PC-3 (cell line): ENCODE measurements around the gene NAA60. TPM values are rescaled to one million over a fixed set of nuclear protein-coding genes. Genes with fewer than 3 reads are reported as not detected.

Experiments
- ATAC-seq: fragments of 200-7000 bp; cut with Tn5 transposase; 2 replicates; pipeline ENCODE4 v1.9.1; 2020; ENCODE audit warnings: mild to moderate bottlenecking, moderate library complexity
- BruUV-seq: library from RNA; stranded (reverse); fragments of 400-500 nt; replicated peaks from 2 replicates; lab custom pipeline; 2021; lab: Mats Ljungman, UMichigan
- CTCF ChIA-PET: fragments of 300-600 bp; sonication (Branson Sonifier 250); formaldehyde crosslinking; loops from one replicate; lab custom pipeline; 2022; ENCODE audit warnings: antibody characterized with exemption; lab: Charles Lee
- POLR2A ChIA-PET: fragments of 300-600 bp; sonication (Branson Sonifier 250); formaldehyde crosslinking; loops from one replicate; lab custom pipeline; 2022; ENCODE audit warnings: antibody characterized with exemption; ENCODE audit not compliant: unreplicated experiment; lab: Charles Lee
- DNase-seq: peaks from one replicate; pipeline ENCODE4 v3.0.0-alpha.2; 2015
- H2AFZ ChIP-seq: fragments of 300-600 bp; sonication (generic); 2 replicates; pipeline ENCODE4 v1.6.0; 2016; ENCODE audit warnings: antibody characterized with exemption, low read length
- H3F3A ChIP-seq: fragments of 300-600 bp; sonication (generic); one replicate; pipeline ENCODE4 v1.6.0; 2017; ENCODE audit warnings: antibody characterized with exemption, low read length, control low read depth, mild to moderate bottlenecking; ENCODE audit not compliant: unreplicated experiment
- H3K27ac ChIP-seq: fragments of 300-600 bp; sonication (generic); 2 replicates; pipeline ENCODE4 v1.5.1; 2016; ENCODE audit warnings: mild to moderate bottlenecking, low read length
- H3K27me3 ChIP-seq: fragments of 300-600 bp; sonication (generic); 2 replicates; pipeline ENCODE4 v1.6.1; 2016; ENCODE audit warnings: low read length, mixed read lengths
- H3K36me3 ChIP-seq: fragments of 300-600 bp; sonication (generic); 2 replicates; pipeline ENCODE4 v1.6.1; 2016; ENCODE audit warnings: low read depth, mixed run types, low read length, mixed read lengths
- H3K4me1 ChIP-seq: fragments of 300-600 bp; sonication (generic); 2 replicates; pipeline ENCODE4 v1.5.1; 2016; ENCODE audit warnings: low read length; ENCODE audit not compliant: insufficient read depth
- H3K4me2 ChIP-seq: fragments of 300-600 bp; sonication (generic); 2 replicates; pipeline ENCODE4 v1.6.0; 2016; ENCODE audit warnings: low read length
- H3K4me3 ChIP-seq: fragments of 300-600 bp; sonication (generic); 2 replicates; pipeline ENCODE4 v1.5.1; 2016; ENCODE audit warnings: mild to moderate bottlenecking, low read length, mixed read lengths
- H3K79me2 ChIP-seq: fragments of 300-600 bp; sonication (generic); 2 replicates; pipeline ENCODE4 v1.6.1; 2017; ENCODE audit warnings: low read length, mixed read lengths
- H3K9ac ChIP-seq: fragments of 300-600 bp; sonication (generic); 2 replicates; pipeline ENCODE4 v1.6.0; 2016; ENCODE audit warnings: mild to moderate bottlenecking, low read length
- H3K9me2 ChIP-seq: fragments of 300-600 bp; sonication (generic); replicated peaks from 2 replicates; pipeline ENCODE4 v1.6.1; 2016; ENCODE audit warnings: mixed run types, low read length, mixed read lengths
- H3K9me3 ChIP-seq: fragments of 300-600 bp; sonication (generic); 2 replicates; pipeline ENCODE4 v1.6.1; 2016; ENCODE audit warnings: low read length, mixed read lengths
- H4K20me1 ChIP-seq: fragments of 300-600 bp; sonication (generic); 2 replicates; pipeline ENCODE4 v1.6.1; 2016; ENCODE audit warnings: low read length, mixed read lengths
- EZH2 ChIP-seq: fragments of 300-600 bp; sonication (generic); IDR thresholded peaks from one replicate; pipeline ENCODE4 v1.6.1; 2017; ENCODE audit warnings: antibody characterized with exemption, mild to moderate bottlenecking, low read length; ENCODE audit not compliant: unreplicated experiment
- intact Hi-C: fragments of 100-400 bp; cut with micrococcal nuclease; formaldehyde crosslinking; loops from 2 replicates; pipeline ENCODE4 v1.9.0; 2023
- microRNA-seq: library from miRNA; unstranded; fragments of <30 nt; microRNA quantifications from one replicate; pipeline ENCODE4 v1.1.0, GENCODE V29; 2020; ENCODE audit not compliant: unreplicated experiment
- total RNA-seq: library from RNA; depleted of rRNA; stranded (reverse); fragments of >200 nt; gene quantifications from 2 replicates; pipeline ENCODE4 v1.2.3, GENCODE V29; 2014; rRNA removed
- TF ChIP-seq, protein P1 (sequence below): fragments of 300-600 bp; sonication (generic); conservative IDR thresholded peaks from 2 replicates; pipeline ENCODE4 v1.5.1; 2017; ENCODE audit warnings: antibody characterized with exemption, low read depth, mild to moderate bottlenecking, low read length

The NAA60 gene
- total RNA-seq, 1 experiment from 2014 or later, result 7.6 TPM

DNA sequence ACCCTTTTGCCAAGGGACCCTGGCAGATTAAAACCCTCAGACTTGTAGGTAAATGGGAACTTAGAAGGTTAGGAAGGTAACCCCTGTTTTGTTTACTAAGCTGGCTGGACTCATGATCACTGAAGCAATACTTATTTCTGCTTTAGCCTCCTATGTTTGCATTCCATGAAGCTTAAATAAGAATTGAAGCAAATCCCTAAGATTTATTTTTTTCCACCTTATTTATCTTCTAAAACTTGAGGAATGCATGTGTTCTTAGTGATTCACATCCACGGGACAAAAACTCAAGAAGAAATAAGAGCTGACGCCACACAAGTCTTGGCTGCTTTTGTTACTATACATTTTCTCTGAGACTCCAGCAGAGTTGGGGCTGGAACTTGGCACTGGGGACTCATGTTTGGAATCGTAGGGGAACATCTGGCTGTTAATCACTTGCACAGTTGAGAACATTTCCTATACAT, 92.8 kb downstream of the NAA60 start:
- H3K9me2 ChIP-seq, result no peaks in the 10 kb centered on the region
- no peaks in the 10 kb centered on the region for H3K27me3 ChIP-seq
- POLR2A ChIA-PET, result no interaction called here
- H3K36me3 ChIP-seq, result no peaks in the 10 kb centered on the region
- no peak for DNase-seq
- no peak overlapping the region for H2AFZ ChIP-seq
- no peaks in the 10 kb centered on the region for H3K4me1 ChIP-seq
- no peaks in the 10 kb centered on the region for H3K79me2 ChIP-seq
- H3K27ac ChIP-seq, result no peak overlapping the region
- H4K20me1 ChIP-seq, result no peaks in the 10 kb centered on the region
- no peak for ATAC-seq
- no TSS peak for BruUV-seq
- CTCF ChIA-PET, result no interaction called here
- intact Hi-C loops, result no loop called here
- no peak overlapping the region for H3K9ac ChIP-seq
- no peaks in the 10 kb centered on the region for H3F3A ChIP-seq
- no peak overlapping the region for H3K4me3 ChIP-seq
- no peaks in the 10 kb centered on the region for H3K9me3 ChIP-seq
- no peak overlapping the region for H3K4me2 ChIP-seq
- TF ChIP-seq, protein P1, sequence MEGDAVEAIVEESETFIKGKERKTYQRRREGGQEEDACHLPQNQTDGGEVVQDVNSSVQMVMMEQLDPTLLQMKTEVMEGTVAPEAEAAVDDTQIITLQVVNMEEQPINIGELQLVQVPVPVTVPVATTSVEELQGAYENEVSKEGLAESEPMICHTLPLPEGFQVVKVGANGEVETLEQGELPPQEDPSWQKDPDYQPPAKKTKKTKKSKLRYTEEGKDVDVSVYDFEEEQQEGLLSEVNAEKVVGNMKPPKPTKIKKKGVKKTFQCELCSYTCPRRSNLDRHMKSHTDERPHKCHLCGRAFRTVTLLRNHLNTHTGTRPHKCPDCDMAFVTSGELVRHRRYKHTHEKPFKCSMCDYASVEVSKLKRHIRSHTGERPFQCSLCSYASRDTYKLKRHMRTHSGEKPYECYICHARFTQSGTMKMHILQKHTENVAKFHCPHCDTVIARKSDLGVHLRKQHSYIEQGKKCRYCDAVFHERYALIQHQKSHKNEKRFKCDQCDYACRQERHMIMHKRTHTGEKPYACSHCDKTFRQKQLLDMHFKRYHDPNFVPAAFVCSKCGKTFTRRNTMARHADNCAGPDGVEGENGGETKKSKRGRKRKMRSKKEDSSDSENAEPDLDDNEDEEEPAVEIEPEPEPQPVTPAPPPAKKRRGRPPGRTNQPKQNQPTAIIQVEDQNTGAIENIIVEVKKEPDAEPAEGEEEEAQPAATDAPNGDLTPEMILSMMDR, result no peak
- TF ChIP-seq EZH2, result no peak

Small RNA genes within 50 kb of the gene (microRNA-seq; reads per million reads assigned to microRNA genes)
- gene MIR6126, result not detected

Other genes starting within 250 kb of the NAA60 start
- 4.7 and 5.0 TPM in 2 replicates for gene ZNF200, start 208.5 kb upstream of the NAA60 start, total RNA-seq
- 0.04 TPM in 1 of 2 replicates, not detected in the other for gene MEFV, start 187.0 kb upstream of the NAA60 start, total RNA-seq
- 52.2 and 68.7 TPM in 2 replicates for gene ZNF263, start 160.2 kb upstream of the NAA60 start, total RNA-seq
- gene TIGD7, start 138.2 kb upstream of the NAA60 start, total RNA-seq, result 4.4 and 5.5 TPM in 2 replicates
- gene ZNF75A, start 138.2 kb upstream of the NAA60 start, total RNA-seq, result 15.9 and 20.1 TPM in 2 replicates
- not detected in 2 replicates for gene OR2C1, start 87.8 kb upstream of the NAA60 start, total RNA-seq
- 5.9 and 7.5 TPM in 2 replicates for gene ZSCAN32, start 42.7 kb upstream of the NAA60 start, total RNA-seq
- gene ZNF174, start 42.5 kb upstream of the NAA60 start, total RNA-seq, result 9.5 and 11.3 TPM in 2 replicates
- gene ZNF597, start 176 bp upstream of the NAA60 start, total RNA-seq, result not detected in 2 replicates
- gene C16orf90, start 51.8 kb downstream of the NAA60 start, total RNA-seq, result not detected in 2 replicates
- gene CLUAP1, start 57.3 kb downstream of the NAA60 start, total RNA-seq, result 6.2 and 7.9 TPM in 2 replicates
- gene NLRC3, start 133.7 kb downstream of the NAA60 start, total RNA-seq, result not detected in 2 replicates
- 5.1 and 5.9 TPM in 2 replicates for gene SLX4, start 167.9 kb downstream of the NAA60 start, total RNA-seq
- gene DNASE1, start 211.0 kb downstream of the NAA60 start, total RNA-seq, result 9.3 and 14.0 TPM in 2 replicates